GM12801 (cell line): ENCODE measurements around the gene LGALSL.

Experiments used
- TF ChIP-seq, protein P1 (sequence below): IDR thresholded peaks from one replicate; pipeline ENCODE4 v1.5.1; 2011; ENCODE audit warnings: control low read depth; ENCODE audit not compliant: insufficient read length; ENCODE audit errors: extremely low read depth

The LGALSL gene

DNA sequence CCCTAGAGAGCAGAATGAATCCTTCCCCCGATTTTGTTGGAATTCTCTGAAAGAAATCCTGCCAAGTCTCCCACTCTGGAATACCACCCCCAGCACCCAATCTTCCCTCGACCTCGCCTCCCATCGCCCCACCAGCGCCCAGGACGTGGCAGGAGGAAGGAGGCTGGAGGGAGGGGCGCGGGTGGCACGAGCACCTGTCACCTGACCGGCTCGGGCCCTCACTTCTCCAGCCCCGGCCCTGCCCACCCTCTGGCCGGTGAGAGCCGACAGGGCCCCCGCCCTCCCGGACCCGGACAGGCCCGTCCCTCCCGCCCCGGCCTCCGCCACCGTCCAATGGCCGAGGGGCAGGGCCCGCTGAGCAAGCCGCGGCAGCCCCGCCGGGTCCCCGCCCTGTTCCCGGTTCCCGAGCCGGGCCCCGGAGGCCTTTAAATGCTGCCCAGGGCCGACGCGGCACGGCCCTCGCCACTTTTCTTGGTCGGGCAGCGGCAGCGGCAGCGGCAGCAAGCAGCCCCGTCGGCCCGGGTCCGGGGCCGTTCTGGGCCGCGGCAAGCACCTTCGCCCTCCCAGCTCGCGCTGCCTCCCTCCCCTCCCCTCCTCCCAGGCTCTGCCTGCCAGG is at the start of gene LGALSL:
Gene LGALSL, plus strand, starts transcription at position 393 of the 616 bp plus-strand sequence. CDS start 384 bp downstream, outside the sequence.
- TF ChIP-seq, protein P1, sequence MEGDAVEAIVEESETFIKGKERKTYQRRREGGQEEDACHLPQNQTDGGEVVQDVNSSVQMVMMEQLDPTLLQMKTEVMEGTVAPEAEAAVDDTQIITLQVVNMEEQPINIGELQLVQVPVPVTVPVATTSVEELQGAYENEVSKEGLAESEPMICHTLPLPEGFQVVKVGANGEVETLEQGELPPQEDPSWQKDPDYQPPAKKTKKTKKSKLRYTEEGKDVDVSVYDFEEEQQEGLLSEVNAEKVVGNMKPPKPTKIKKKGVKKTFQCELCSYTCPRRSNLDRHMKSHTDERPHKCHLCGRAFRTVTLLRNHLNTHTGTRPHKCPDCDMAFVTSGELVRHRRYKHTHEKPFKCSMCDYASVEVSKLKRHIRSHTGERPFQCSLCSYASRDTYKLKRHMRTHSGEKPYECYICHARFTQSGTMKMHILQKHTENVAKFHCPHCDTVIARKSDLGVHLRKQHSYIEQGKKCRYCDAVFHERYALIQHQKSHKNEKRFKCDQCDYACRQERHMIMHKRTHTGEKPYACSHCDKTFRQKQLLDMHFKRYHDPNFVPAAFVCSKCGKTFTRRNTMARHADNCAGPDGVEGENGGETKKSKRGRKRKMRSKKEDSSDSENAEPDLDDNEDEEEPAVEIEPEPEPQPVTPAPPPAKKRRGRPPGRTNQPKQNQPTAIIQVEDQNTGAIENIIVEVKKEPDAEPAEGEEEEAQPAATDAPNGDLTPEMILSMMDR, result no peak

DNA sequence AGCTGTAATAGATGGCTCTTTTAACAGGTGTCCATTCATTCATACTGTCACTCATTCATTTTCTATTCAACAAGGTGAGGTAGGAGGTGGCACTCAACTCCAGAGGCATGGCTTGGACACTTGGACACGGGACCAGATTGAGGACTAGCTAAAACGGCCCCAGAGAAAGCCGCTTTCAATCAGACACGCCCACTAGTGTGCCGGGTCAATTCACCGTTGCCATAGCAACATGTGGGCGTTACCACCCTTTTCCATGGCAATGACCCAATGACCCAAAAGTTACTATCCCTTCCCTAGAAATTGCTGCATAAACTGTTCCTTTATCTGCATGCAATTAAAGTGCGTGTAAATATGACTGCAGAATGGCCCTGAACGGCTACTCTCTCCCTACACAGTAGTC is 49.2 kb upstream of the LGALSL start:
- TF ChIP-seq, protein P1, result no peak

DNA sequence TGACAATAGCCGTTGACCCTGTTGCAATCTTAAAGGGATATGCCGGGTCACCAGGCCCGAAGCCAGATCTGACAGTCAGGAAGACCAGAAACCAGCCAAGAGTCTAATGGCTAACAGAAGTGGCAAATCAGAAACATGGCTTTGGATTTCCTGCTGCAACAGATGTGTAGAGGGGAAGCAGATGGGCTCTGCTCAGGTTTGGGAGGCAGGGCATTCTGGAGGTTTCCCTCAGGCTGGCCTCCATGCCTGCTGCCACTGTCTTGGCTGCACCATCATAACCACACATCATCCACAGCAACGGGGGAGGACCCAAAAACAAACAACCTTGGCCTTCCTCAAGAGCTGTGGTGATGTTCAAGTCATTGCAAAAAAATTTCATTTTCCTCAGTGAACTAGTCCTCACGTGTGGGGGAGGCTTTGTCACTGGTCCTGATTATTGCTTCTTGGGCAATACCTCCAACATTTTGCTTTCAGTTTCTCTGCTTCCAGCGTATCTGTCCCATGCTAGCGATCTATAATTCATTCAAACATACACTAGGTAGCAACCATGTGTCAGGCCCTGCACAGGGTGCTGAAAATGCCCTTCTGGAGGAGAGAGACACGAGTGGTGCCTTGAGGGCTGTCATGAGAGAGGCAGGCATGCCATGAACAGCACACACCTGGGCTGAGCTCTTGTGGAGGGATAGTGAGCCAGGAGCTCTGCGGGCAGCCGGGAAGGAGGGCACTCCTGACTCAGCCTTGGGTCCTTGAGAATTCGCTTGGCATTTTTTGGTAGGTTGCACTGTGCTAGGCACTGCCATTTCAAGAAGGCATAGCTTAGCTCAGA is 48.2 kb upstream of the LGALSL start:
- TF ChIP-seq, protein P1, result no peak

DNA sequence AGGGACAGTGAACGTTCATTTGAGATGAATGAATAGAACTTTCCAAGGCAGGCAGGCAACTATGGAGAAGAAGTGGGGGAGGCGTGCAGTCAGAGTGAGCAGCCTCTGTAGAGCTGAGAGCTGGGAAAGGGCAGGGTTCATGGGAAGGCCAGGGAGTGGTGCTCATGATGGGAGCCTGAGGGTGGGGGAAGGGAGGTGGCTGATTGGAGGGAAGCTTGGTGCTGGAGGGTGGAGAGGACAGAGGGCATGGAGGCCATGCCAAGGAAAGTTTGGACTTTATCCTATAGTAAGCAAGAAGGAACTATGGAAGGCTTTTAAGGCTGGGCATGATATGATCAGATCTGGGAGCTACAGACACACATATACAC is 47.6 kb upstream of the LGALSL start:
- TF ChIP-seq, protein P1, result no peak

DNA sequence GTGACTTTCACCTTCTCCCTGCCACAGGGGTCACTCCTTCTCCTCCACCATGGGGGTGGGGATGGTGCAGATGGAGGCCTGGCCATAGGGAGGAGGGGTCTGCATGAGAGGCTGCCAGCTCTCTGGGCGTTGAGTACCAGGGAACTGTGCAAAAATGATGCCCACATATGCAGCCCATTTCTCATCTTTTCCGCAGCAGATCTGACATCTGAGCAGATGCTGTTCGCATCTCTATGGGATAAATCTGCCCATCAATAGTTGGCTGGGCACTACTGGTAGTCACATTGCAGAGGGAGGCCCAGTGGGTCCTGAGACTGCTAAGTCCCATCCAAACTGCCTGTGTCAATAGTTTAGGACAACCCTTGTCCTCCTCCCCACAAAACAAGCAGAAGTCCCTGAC is 45.9 kb upstream of the LGALSL start:
- TF ChIP-seq, protein P1, result no peak

DNA sequence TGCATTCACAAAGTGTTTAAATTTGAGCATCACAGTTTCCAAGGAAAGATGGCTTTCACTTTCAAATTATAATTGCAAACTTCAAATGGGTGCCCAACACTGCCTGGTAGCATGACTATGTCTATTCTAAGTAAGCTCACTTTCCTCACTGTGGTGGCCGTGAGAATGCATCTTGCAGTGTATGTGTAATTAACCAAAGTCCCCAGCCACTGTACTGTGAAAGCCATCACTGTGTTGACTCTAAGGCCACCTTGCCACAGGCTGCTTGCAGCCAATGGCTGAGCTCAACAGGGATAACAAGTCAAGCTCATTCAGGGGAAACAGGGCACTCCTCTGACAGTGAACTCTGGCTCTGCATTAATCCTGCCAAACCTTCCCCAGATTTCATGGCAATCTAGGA is 43.3 kb upstream of the LGALSL start:
- TF ChIP-seq, protein P1, result no peak

DNA sequence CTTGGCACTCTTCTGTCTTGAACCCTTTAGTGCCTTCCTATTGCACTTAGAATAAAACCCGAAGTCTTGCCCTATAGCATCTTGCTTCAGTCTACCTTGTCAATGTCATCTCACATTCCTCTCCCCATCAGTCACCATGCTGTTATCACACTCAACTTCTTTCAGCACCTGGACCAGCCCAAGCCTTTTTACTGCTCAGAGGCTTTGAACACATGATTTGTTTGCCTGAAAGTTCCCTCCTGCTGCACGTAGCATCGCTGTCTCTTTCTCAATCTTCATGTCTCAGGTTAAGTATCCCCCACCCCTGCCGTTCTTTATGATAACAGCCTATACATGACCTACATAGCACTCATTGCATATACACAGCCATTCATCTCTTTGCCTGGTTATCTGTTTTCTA is 41.3 kb upstream of the LGALSL start:
- TF ChIP-seq, protein P1, result no peak
